HG02884 (cell line): ENCODE measurements around the gene GRAPL.
"Not testable (repeated sequence)": the region's sequence is repeated elsewhere in the genome, so short reads cannot be mapped to it uniquely, and the experiment has no call there.

Source experiments
- ATAC-seq: cut with Tn5 transposase; IDR thresholded peaks from one replicate; pipeline ENCODE4 v1.9.1; 2021; ENCODE audit warnings: mild to moderate bottlenecking, moderate library complexity; ENCODE audit not compliant: unreplicated experiment

GRAPL gene

GRCh38 chr17:19127148-19127980 is at the start of gene GRAPL:
Gene GRAPL (plus strand): TSS chr17:19127589. CDS start chr17:19127620, 31 bp downstream.
- not testable (repeated sequence) for ATAC-seq

DNA sequence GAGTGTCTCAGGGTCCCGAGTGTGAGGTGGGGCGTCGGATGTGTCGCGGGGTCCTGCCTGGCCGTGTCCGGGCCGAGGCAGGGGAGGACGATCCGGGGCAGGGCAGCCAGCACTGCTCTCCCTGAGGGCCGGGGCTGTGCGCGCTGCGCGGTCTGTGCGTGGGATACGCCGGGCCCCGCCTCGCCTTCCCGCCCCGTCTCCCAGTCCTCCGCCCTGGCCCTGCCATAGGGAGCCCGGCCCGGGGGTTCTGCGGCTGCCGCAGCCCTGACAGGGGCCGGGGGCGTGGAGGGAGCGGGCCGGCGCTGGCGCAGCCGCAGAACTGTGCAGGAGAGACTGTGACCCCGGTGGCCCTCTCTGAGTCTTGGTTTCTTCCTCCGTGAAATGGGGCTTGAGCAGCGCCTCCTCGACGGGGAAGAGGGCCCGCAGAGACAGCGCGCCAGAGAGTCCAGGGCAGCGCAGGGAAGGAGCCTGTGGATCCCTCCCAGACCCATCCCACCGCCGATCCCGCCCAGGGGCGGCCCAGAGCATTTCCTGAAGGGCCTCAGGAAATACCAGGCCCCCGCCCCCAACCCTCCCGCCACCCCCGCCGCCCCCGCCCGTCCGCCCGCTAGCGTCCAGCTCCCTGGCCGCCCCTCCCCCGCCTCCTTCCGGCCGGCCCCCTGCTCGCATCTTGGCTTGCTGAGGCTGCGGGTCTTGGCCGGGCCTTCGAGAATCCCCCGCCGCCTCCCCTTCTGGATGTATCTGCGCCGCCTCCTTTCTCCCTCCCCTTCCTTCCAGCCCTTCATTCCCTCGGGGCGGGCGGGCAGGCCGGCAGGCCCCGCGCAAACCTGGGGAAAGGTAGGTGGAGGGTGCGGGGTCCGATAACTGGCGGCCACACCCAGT is 38.3 kb upstream of the GRAPL start:
- ATAC-seq: not testable (repeated sequence)

DNA sequence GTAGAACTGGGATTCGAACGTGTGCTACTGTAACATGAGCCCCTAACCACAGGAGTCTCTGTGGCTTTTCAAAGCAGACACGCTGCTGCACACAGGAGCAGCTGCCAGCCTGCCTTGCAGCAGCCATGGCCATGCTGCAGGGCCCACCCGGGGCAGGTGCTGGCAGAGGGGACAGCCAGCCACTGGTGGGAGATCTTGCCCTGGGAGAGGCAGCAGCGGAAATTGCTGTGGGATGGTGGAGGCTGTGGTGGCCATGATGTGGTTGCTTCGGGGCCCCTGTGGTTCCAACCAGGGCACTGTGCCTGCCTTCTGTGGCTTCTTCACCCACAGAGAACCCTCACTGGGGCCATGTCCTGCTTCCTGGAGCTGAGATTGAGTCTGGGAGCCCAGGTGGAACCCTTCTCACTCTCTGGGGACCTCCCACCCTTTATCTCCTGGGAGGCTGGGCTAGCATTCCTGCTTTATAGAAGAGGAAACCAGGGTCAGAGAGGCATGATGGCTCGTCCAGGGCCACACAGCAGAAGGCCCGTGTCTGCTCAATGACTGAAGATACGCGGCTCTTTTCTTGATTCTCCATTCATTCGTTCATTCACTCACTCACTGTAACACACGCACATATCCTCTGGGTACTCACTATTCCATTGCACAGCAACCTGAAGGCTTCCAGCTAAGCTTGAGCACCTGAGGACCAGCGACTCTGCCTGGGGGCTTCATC is 37.2 kb upstream of the GRAPL start:
- not testable (repeated sequence) for ATAC-seq

- not testable (repeated sequence) for ATAC-seq
Measured at GRCh38 chr17:19092737-19093683, 34.4 kb upstream of the GRAPL start.

- ATAC-seq: not testable (repeated sequence)
Measured at GRCh38 chr17:19093684-19094438, 33.5 kb upstream of the GRAPL start.

DNA sequence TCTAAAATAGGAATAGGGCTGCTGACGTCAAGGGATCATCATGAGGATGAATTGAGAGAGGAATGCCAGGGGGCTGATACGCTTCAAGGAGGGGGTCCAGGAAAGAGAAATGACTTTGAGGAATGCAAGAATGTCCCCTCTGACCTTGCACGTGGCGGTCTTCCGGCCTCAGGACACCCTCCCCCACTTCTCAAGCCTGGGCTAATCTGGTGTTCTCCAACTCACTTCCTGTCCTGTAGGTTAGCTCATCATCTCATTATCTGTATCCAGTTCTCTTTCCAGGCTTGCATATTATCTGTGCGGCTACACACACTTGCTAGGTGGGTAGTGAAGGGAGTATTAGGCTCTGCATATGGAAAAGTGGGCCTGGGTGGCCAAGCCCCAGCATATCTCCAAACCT is 18.9 kb upstream of the GRAPL start:
- ATAC-seq: not testable (repeated sequence)

DNA sequence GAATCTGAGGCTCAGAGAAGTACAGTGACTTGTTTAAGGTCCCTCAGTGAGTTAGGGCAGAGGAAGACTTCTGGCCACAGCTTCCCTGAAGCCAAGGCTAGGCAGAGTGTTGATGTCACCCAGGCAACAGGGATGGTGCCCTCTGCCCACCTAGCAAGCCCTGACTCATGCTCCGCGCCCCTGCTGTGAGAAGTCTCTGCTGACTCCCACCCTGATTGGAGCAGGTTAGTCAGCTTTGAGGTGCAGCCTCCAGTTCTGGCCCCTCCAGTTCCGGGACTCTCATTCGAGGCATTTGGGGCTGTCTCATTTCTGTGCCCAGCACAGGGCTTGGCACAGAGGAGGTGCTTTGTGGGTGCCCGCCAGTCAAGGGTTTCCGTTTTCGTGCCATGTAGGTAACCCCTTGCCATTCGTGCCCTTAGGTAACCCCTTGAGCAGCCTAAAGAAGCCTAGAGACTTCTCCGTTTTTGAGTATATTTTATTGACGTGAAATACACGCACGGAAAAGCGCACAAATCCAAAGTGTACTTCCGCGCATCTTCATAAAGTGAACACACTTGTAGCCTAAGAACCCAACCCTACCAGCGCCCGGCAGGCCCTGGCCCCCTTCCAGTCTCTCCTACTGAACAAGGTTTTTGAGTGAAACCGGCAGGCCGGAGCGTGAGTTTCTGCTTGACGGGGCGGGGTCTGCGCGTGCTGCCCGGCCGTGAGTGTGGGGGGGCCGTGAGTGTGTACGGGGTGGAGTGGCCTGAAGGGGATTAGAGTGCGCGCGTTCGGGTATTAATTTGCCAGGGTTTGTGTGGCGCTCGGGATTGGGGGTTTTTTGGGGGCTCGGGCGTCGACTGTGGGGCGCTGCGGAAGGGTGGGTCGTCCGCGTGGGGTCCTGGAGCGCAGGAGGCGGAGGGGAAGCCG is 16.9 kb upstream of the GRAPL start:
- not testable (repeated sequence) for ATAC-seq

DNA sequence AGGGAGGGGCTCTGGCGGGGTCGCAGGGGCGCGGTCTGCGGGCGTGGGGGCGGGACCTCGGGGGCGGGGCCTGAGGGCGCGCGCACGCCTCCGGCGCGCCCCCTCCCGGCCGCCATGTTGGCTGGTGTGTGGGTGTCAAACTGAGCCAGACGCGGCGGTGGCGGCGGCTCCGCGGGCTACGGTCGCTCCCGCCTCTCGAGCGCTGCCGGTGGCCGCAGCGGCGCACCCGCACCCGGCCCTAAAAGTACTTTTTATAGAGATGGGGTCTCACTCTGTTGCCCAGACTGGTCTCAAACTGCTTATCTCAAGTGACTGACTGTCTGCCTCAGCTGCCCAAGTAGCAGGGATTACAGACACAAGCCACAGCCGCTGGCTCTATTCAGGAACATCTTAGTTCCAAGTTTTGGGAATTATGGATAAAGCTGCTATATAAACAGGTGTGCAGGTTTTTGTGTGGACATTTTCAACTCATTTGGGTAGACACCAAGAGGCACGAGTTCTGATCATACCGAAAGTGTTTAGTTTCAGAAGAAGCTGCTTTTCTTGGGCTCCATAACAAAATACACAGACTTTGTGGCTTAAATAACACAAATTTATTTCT is 16.2 kb upstream of the GRAPL start:
- ATAC-seq: not testable (repeated sequence)

- not testable (repeated sequence) for ATAC-seq
Measured at GRCh38 chr17:19111801-19112458, 15.5 kb upstream of the GRAPL start.

GRCh38 chr17:19112459-19112826 is 14.9 kb upstream of the GRAPL start:
- not testable (repeated sequence) for ATAC-seq

DNA sequence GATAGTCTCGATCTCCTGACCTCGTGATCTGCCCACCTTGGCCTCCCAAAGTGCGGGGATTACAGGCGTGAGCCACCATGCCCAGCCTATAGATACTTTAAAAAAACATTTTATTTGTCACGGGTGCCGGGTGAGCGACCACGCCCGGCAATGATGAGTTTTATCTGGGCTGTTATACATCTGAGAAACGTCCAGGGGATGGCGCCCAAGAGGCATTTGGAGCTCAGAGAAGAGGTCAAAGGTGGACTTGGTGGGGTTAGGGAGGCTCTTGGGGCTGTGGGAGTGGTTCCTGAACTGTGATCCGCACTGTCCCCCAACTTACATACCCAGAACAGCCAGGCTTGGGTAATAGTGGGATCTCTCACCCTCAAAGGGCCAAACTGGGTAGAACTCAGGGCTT is 8.7 kb upstream of the GRAPL start:
- ATAC-seq: not testable (repeated sequence)

DNA sequence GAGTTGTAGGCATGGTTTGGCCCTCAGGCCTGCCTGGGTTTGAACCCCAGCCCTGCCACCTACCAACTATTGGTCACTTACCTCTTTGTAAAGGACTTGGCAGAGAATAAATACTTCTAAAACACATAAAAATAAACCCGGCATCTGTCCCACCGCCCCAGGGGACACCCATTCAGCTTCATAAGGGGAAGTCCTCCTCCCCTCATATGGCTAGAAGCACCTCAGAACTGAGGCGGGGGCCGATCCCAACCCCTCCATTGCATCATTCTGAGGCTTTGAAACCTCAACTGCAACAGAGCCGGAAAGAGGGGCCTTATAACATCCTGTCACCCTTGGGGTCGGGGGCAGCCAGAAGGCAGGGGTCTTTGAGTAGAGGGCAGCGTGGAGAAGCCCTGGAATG is 2.1 kb upstream of the GRAPL start:
- not testable (repeated sequence) for ATAC-seq

DNA sequence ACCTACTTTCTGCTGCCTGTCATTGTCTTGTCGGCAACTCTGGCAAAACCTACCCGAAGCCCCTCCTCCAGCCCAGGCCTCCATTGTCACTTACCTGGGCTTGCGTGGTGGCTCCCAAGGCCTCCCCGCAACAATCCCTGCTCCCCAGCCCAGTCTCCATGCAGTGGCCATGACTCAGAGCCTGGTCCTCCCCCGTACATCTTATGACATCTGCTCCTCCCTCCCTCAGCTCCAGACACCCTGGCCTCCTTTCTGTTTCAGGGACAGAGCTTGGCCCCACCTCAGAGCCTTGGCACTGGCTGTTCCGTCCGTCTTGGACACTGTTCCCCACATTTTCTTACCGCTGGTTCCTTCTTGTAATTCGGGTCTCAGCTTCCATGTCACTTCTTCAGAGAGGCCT is 2.1 kb downstream of the GRAPL start:
- ATAC-seq: not testable (repeated sequence)

DNA sequence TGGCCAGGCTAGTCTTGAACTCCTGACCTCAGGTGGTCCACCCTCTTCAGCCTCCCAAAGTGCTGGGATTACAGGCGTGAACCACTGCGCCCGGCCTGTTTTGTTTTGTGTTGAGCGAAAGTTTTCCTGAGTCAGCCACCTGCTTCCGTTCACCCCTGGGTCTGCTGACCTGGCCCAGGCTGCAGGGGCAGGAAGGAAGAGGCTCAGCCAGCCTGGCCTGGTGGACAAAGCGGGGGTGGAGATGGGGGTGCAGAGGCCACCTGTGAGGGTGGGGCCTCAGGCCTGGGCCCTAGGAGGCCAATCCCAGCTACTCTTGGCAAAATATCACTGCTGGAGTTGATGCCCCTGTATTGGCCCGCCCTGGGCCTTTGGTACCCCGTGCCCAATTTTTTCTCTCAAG is 3.7 kb downstream of the GRAPL start:
- ATAC-seq: not testable (repeated sequence)

DNA sequence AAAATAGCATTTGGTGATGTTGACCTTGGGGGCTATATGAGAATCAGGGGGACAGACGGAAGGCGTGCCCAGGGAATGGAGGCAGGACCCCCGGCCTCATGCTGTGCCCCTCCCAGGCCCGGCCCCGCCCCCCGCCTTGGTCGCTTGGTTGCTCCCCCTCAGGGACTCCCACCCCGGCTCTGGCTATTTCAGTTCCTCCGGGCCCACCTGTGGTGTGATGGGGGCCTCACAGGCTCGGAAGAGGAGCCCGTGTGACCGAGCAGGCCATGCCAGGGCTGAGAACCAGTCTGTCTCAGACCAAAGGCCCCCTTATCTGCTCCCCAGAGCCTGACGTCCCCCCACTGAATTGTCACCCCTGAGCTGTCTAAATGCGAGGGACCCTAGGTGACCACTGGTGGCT is 4.4 kb downstream of the GRAPL start:
- not testable (repeated sequence) for ATAC-seq

DNA sequence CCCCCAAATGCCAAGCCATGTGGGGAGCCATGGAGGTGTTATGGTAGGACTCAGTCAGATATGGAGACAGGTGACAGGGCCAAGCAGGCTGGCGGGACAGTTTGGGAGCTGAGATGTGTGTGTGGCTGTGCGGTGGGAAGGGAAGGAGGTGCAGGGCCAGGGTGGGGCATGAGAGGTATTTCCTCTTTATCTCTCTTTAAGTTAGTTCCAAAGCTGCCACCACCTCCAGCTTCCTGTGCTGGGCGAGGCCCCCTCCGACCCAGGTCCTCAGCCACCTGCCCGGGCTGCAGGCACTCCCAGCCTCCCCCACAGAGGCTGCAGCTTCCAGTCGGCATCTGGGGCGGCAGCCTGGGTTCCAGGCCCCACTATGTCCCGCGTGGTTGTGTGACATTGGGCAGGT is 6.4 kb downstream of the GRAPL start:
- ATAC-seq: not testable (repeated sequence)

DNA sequence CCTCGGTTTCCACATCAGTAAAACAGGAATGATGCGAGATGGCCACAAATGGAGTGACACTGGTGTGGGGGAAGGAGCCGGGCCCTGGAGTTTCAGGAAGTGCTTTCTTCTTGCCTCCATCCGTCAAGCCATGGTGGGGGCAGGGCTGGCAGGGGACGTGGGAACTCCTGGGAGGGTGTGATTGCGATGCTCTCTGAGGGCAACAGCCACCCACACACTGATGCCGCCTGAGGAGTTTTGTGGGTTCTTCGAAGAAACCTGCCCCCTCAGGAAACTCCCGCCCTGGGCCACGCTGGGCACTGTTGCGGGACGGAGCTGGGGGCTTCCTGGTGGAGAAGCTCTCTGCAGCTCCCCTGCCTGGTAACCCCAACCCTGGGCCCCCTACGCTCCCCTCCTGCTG is 8.0 kb downstream of the GRAPL start:
- ATAC-seq: not testable (repeated sequence)
